Measurements from ENCODE around the gene MAB21L4. TPM values are rescaled to one million over a fixed set of nuclear protein-coding genes. Genes with fewer than 3 reads are reported as not detected.
A peak's percentile ranks its signal among the peaks of the same experiment; 100 is the strongest.

The MAB21L4 gene
- total and polyA plus RNA-seq, 10 donors, result 0.04 to 0.70 (median 0.23) TPM; not detected in 6

DNA sequence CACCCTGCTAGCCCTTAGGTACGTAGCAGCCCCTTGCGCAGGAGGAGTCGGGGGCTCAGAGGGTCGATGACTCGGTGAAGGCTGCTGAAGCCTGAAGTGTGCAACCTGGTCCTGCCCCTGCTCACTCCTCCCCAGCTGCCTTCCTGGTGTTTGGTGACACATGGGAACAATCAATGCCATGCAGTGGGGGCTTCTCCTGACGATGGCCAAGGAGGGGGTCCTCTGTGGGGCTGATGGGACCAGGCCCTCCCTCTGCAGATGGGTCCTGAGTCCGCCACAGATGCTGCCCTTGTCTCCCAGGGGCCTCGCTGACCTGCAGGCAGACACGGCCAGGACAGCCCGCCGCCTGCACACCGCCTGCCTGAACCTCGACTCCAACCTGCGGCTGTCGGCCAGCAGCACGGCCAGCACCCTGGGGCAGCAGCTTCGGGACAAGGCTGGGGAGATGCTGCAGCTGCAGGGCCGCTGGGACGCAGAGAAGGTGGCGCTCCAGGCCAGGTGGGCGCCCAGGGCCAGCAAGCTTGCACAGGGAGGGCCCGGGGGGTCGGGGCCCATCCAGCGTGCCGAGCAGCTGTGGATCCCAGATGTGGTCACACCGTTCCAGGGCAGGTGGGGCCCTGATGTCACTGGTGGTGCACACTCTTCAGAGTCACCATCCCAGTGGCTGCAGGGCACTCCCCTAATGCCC, 34.8 kb upstream of the MAB21L4 start:
- intact Hi-C loops (cut with DNase I; ENCODE audit: low total_unique reads), result no loop called here
- peaks cover 0 to 9% (median 0%) of the 10 kb centered on the region in 7 donors for H3K27me3 ChIP-seq (replicated peaks in 1 of 7)
- WGBS, 5 donors, result 85 to 91% (median 89%) methylated on average over 7 to 26 of the region's 26 CpGs
- H3K27ac ChIP-seq, result no peak overlapping the region
- H3K4me3 ChIP-seq, result no peak overlapping the region
- peaks cover 0 to 6% (median 0%) of the 10 kb centered on the region in 8 donors for H3K9me3 ChIP-seq
- H3K36me3 ChIP-seq, result no peaks in the 10 kb centered on the region
- H3K4me1 ChIP-seq, result peaks cover 0 to 13% (median 0%) of the 10 kb centered on the region in 6 donors
- TF ChIP-seq POLR2AphosphoS5 (IDR thresholded peaks at IDR 0.05), result no peak
- TF ChIP-seq, protein P1, sequence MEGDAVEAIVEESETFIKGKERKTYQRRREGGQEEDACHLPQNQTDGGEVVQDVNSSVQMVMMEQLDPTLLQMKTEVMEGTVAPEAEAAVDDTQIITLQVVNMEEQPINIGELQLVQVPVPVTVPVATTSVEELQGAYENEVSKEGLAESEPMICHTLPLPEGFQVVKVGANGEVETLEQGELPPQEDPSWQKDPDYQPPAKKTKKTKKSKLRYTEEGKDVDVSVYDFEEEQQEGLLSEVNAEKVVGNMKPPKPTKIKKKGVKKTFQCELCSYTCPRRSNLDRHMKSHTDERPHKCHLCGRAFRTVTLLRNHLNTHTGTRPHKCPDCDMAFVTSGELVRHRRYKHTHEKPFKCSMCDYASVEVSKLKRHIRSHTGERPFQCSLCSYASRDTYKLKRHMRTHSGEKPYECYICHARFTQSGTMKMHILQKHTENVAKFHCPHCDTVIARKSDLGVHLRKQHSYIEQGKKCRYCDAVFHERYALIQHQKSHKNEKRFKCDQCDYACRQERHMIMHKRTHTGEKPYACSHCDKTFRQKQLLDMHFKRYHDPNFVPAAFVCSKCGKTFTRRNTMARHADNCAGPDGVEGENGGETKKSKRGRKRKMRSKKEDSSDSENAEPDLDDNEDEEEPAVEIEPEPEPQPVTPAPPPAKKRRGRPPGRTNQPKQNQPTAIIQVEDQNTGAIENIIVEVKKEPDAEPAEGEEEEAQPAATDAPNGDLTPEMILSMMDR (IDR thresholded peaks at IDR 0.05 in 8 of 11, conservative IDR thresholded peaks at IDR 0.05 in 3 of 11), result no peak
- TF ChIP-seq POLR2A (IDR thresholded peaks at IDR 0.05), result no peak
- peak; percentile 60 for DNase-seq

DNA sequence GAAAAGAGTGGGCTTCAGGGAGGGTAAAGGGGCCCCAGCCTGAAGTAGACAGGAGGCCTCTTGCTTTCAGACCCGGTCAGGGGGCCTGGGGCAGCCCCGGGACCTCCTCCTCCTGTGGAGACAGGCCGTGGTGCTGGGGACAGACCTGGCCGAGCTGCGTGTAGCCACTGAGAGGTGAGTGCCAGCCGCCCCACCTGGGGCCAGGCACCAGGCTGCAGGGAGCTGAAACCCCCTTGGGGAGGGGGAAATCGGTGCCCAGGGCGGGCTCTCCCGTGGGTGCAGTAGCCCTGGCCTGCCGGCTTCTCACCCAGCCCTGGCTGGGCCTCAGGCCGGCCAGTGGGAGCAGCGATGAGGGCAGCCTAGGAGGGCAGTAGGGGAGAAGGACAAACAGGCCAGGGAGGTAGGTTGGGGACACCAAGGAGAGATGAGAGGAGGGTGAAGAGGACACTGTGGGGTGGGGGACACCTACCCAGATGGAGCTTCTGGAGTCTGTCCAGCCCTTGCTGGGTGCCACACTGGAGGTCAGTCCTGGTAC, 34.2 kb upstream of the MAB21L4 start:
- Histone ChIP-seq H3K36me3 (no peaks in the 10 kb centered on the region), H3K27ac (no peak overlapping the region), H3K4me1 (peaks cover 0 to 13% (median 0%) of the 10 kb centered on the region in 6 donors), H3K4me3 (no peak overlapping the region), H3K9me3 (peaks cover 0 to 6% (median 0%) of the 10 kb centered on the region in 8 donors), H3K27me3 (replicated peaks in 1 of 7) (peaks cover 0 to 9% (median 0%) of the 10 kb centered on the region in 7 donors)
- intact Hi-C loops (cut with DNase I; ENCODE audit: low total_unique reads), result no loop called here
- TF ChIP-seq POLR2AphosphoS5 (IDR thresholded peaks at IDR 0.05), result no peak
- TF ChIP-seq, protein P1 (IDR thresholded peaks at IDR 0.05 in 8 of 11, conservative IDR thresholded peaks at IDR 0.05 in 3 of 11), result no peak
- TF ChIP-seq POLR2A (IDR thresholded peaks at IDR 0.05), result no peak
- no peak for DNase-seq
- 80 to 95% (median 89%) methylated on average over 11 to 12 of the region's 12 CpGs for WGBS, 5 donors

DNA sequence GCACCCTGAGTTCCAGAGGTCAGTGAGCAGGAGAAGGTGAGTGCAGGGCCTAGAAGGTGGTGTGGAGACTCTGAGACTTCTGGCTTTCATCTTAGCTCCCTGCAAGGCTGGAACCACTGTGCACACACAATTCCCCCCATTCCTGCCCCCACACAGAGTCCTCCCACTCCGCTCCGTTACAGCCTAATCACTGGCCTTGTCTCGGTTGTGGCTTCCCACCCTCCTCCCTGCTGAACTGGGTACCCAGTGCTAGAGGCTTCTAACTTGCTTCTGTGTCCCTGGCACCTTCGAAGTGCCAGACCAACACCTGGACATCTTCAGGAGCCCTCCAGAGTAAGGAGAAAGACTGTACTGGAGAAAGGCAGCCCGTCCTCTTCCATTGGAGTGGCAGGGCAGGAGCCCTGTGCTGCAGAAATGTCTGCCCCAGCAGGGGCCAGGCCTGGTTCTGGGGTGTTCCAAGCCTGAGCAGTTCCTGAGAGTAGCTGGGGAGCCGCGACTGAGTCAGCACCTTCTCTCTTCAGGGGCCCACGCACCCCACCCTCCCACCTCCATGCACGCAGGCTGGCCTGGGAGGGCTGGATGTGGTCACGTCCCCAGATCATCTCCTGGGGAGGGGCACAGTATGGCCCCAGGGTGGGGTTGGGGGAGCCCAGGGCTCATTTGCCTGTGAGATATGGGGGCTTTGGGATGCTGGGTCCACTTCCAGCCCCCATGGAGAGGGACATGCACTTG, 33.6 kb upstream of the MAB21L4 start:
- WGBS, 5 donors, result 62 to 86% (median 73%) methylated on average over 5 to 10 of the region's 10 CpGs
- Histone ChIP-seq H3K27me3 (replicated peaks in 1 of 7) (peaks cover 0 to 9% (median 0%) of the 10 kb centered on the region in 7 donors), H3K36me3 (no peaks in the 10 kb centered on the region), H3K4me1 (peaks cover 0 to 10% (median 0%) of the 10 kb centered on the region in 6 donors), H3K27ac (no peak overlapping the region), H3K9me3 (peaks cover 0 to 6% (median 0%) of the 10 kb centered on the region in 8 donors), H3K4me3 (no peak overlapping the region)
- TF ChIP-seq, protein P1 (IDR thresholded peaks at IDR 0.05 in 8 of 11, conservative IDR thresholded peaks at IDR 0.05 in 3 of 11), result no peak
- TF ChIP-seq POLR2AphosphoS5 (IDR thresholded peaks at IDR 0.05) (no peak), POLR2A (IDR thresholded peaks at IDR 0.05) (no peak)
- intact Hi-C loops (cut with DNase I; ENCODE audit: low total_unique reads), result no loop called here
- peak; percentile 66 for DNase-seq
